SJCRH30 (cell line): ENCODE results near the gene MAP6D1. TPM values are rescaled to one million over a fixed set of nuclear protein-coding genes. Genes with fewer than 3 reads are reported as not detected.
"Not testable (repeated sequence)": the region's sequence is repeated elsewhere in the genome, so short reads cannot be mapped to it uniquely, and the experiment has no call there.

Experiments used
- DNase-seq, 2 experiments: peaks; one replicate each; pipeline ENCODE4 v3.0.0-alpha.2; 2015 to 2020
- H3K27ac ChIP-seq: fragments of 250-450 bp; sonication (Bioruptor Pico); 2 replicates; pipeline ENCODE4 v1.5.1; 2020; ENCODE audit warnings: mild to moderate bottlenecking, moderate library complexity
- H3K27me3 ChIP-seq: fragments of 250-450 bp; sonication (Bioruptor Pico); 2 replicates; pipeline ENCODE4 v1.5.1; 2020; ENCODE audit warnings: mild to moderate bottlenecking, moderate library complexity
- H3K36me3 ChIP-seq: fragments of 250-450 bp; sonication (Bioruptor Pico); 2 replicates; pipeline ENCODE4 v1.5.1; 2020; ENCODE audit warnings: mild to moderate bottlenecking, moderate library complexity
- H3K4me1 ChIP-seq: fragments of 250-450 bp; sonication (Bioruptor Pico); 2 replicates; pipeline ENCODE4 v1.5.1; 2020; ENCODE audit warnings: mild to moderate bottlenecking, moderate library complexity
- H3K4me3 ChIP-seq: fragments of 250-450 bp; sonication (Bioruptor Pico); 2 replicates; pipeline ENCODE4 v1.5.1; 2020; ENCODE audit warnings: mild to moderate bottlenecking, moderate library complexity
- H3K9me3 ChIP-seq: fragments of 250-450 bp; sonication (Bioruptor Pico); replicated peaks from 2 replicates; pipeline ENCODE4 v1.5.1; 2020; ENCODE audit warnings: mild to moderate bottlenecking, moderate library complexity
- total RNA-seq: library from RNA; depleted of rRNA; stranded (reverse); fragments of >200 nt; shearing (Covaris generic); gene quantifications from 2 replicates; pipeline ENCODE4 v1.2.3, GENCODE V29; 2014

Gene MAP6D1
- total RNA-seq, 1 experiment from 2014 or later, result 6.5 TPM

GRCh38 chr3:183797996-183798395, 27.4 kb downstream of the MAP6D1 start:
- Histone ChIP-seq H3K27me3 (no peaks in the 10 kb centered on the region), H3K4me1 (peaks cover 43% of the 10 kb centered on the region), H3K9me3 (no peaks in the 10 kb centered on the region), H3K27ac (no peak overlapping the region), H3K4me3 (no peak overlapping the region), H3K36me3 (peaks cover 50% of the 10 kb centered on the region)
- no peak for DNase-seq

- no peak for DNase-seq
- H3K27ac ChIP-seq, result no peak overlapping the region
- no peaks in the 10 kb centered on the region for H3K27me3 ChIP-seq
- H3K9me3 ChIP-seq, result no peaks in the 10 kb centered on the region
- peaks cover 54% of the 10 kb centered on the region for H3K36me3 ChIP-seq
- H3K4me1 ChIP-seq, result peaks cover 42% of the 10 kb centered on the region
- no peak overlapping the region for H3K4me3 ChIP-seq
Measured at GRCh38 chr3:183796372-183796771, 29.0 kb downstream of the MAP6D1 start.

- H3K27me3 ChIP-seq, result no peaks in the 10 kb centered on the region
- H3K9me3 ChIP-seq, result no peaks in the 10 kb centered on the region
- peaks cover 23% of the 10 kb centered on the region for H3K4me1 ChIP-seq
- peak; percentile 46 to 62 for DNase-seq
- no peak overlapping the region for H3K4me3 ChIP-seq
- peaks cover 55% of the 10 kb centered on the region for H3K36me3 ChIP-seq
- peak overlapping the region; percentile 87 for H3K27ac ChIP-seq
Measured at GRCh38 chr3:183794452-183794851, 30.9 kb downstream of the MAP6D1 start.

- Histone ChIP-seq H3K27me3 (no peaks in the 10 kb centered on the region), H3K4me1 (peaks cover 13% of the 10 kb centered on the region), H3K9me3 (no peaks in the 10 kb centered on the region), H3K27ac (no peak overlapping the region), H3K4me3 (no peak overlapping the region), H3K36me3 (peaks cover 53% of the 10 kb centered on the region)
- DNase-seq, result no peak
Measured at GRCh38 chr3:183792976-183793375, 32.4 kb downstream of the MAP6D1 start.

- Histone ChIP-seq H3K36me3 (peaks cover 66% of the 10 kb centered on the region), H3K27me3 (no peaks in the 10 kb centered on the region), H3K9me3 (no peaks in the 10 kb centered on the region), H3K4me3 (no peak overlapping the region), H3K4me1 (peaks cover 13% of the 10 kb centered on the region), H3K27ac (no peak overlapping the region)
- DNase-seq, result no peak
Measured at GRCh38 chr3:183790700-183791099, 34.7 kb downstream of the MAP6D1 start.

GRCh38 chr3:183789826-183790225, 35.6 kb downstream of the MAP6D1 start:
- H3K4me3 ChIP-seq, result no peak overlapping the region
- DNase-seq, result no peak
- H3K9me3 ChIP-seq, result no peaks in the 10 kb centered on the region
- H3K27me3 ChIP-seq, result no peaks in the 10 kb centered on the region
- H3K36me3 ChIP-seq, result peaks cover 67% of the 10 kb centered on the region
- no peak overlapping the region for H3K27ac ChIP-seq
- H3K4me1 ChIP-seq, result peaks cover 10% of the 10 kb centered on the region

- H3K36me3 ChIP-seq, result peaks cover 71% of the 10 kb centered on the region
- not testable (repeated sequence) for H3K27ac ChIP-seq, H3K27me3 ChIP-seq, H3K4me3 ChIP-seq, DNase-seq, H3K9me3 ChIP-seq, H3K4me1 ChIP-seq
Measured at GRCh38 chr3:183784503-183784902, 40.9 kb downstream of the MAP6D1 start.

- Histone ChIP-seq H3K4me3 (no peak overlapping the region), H3K4me1 (no peaks in the 10 kb centered on the region), H3K27me3 (no peaks in the 10 kb centered on the region), H3K9me3 (no peaks in the 10 kb centered on the region), H3K27ac (no peak overlapping the region), H3K36me3 (peaks cover 72% of the 10 kb centered on the region)
- DNase-seq, result no peak
Measured at GRCh38 chr3:183782576-183783276, 42.7 kb downstream of the MAP6D1 start.

- H3K36me3 ChIP-seq, result peaks cover 72% of the 10 kb centered on the region
- DNase-seq, result no peak
- no peaks in the 10 kb centered on the region for H3K9me3 ChIP-seq
- no peak overlapping the region for H3K4me3 ChIP-seq
- no peaks in the 10 kb centered on the region for H3K27me3 ChIP-seq
- no peak overlapping the region for H3K27ac ChIP-seq
- H3K4me1 ChIP-seq, result no peaks in the 10 kb centered on the region
Measured at GRCh38 chr3:183781246-183781645, 44.1 kb downstream of the MAP6D1 start.

GRCh38 chr3:183779896-183780465, 45.4 kb downstream of the MAP6D1 start:
- no peaks in the 10 kb centered on the region for H3K4me1 ChIP-seq
- DNase-seq, result no peak
- H3K4me3 ChIP-seq, result no peak overlapping the region
- H3K27ac ChIP-seq, result no peak overlapping the region
- no peaks in the 10 kb centered on the region for H3K9me3 ChIP-seq
- H3K36me3 ChIP-seq, result peaks cover 71% of the 10 kb centered on the region
- no peaks in the 10 kb centered on the region for H3K27me3 ChIP-seq

- H3K4me3 ChIP-seq, result no peak overlapping the region
- H3K27me3 ChIP-seq, result no peaks in the 10 kb centered on the region
- H3K27ac ChIP-seq, result no peak overlapping the region
- DNase-seq, result no peak
- H3K36me3 ChIP-seq, result peaks cover 73% of the 10 kb centered on the region
- no peaks in the 10 kb centered on the region for H3K9me3 ChIP-seq
- H3K4me1 ChIP-seq, result no peaks in the 10 kb centered on the region
Measured at GRCh38 chr3:183777016-183777618, 48.3 kb downstream of the MAP6D1 start.

- peaks cover 74% of the 10 kb centered on the region for H3K36me3 ChIP-seq
- H3K9me3 ChIP-seq, result not testable (repeated sequence)
Measured at GRCh38 chr3:183776451-183776850, 48.9 kb downstream of the MAP6D1 start.

GRCh38 chr3:183775781-183776180, 49.6 kb downstream of the MAP6D1 start:
- Histone ChIP-seq H3K27ac (no peak overlapping the region), H3K4me1 (no peaks in the 10 kb centered on the region), H3K27me3 (no peaks in the 10 kb centered on the region), H3K4me3 (no peak overlapping the region), H3K9me3 (no peaks in the 10 kb centered on the region), H3K36me3 (peaks cover 68% of the 10 kb centered on the region)
- DNase-seq, result no peak

More at GRCh38 chr3:183776451-183776850, 48.9 kb downstream of the MAP6D1 start:
- not testable (repeated sequence) for DNase-seq, H3K27ac ChIP-seq, H3K4me1 ChIP-seq, H3K4me3 ChIP-seq, H3K27me3 ChIP-seq

- H3K9me3 ChIP-seq, result no peaks in the 10 kb centered on the region
- no peaks in the 10 kb centered on the region for H3K27me3 ChIP-seq
- no peak overlapping the region for H3K4me3 ChIP-seq
- DNase-seq, result no peak
- no peak overlapping the region for H3K27ac ChIP-seq
- H3K4me1 ChIP-seq, result no peaks in the 10 kb centered on the region
- H3K36me3 ChIP-seq, result peaks cover 63% of the 10 kb centered on the region
Measured at GRCh38 chr3:183774631-183775030, 50.7 kb downstream of the MAP6D1 start.

GRCh38 chr3:183769453-183769852, 55.9 kb downstream of the MAP6D1 start:
- no peak overlapping the region for H3K4me3 ChIP-seq

More at GRCh38 chr3:183769453-183769852, 55.9 kb downstream of the MAP6D1 start:
- Histone ChIP-seq H3K9me3 (no peaks in the 10 kb centered on the region), H3K4me1 (no peaks in the 10 kb centered on the region), H3K27me3 (no peaks in the 10 kb centered on the region), H3K27ac (no peak overlapping the region), H3K36me3 (peaks cover 38% of the 10 kb centered on the region)
- DNase-seq, result no peak
